GM12878 (cell line): Measurements from ENCODE around the gene TP53RK. TPM values are rescaled to one million over a fixed set of nuclear protein-coding genes. Genes with fewer than 3 reads are reported as not detected.
A peak's percentile ranks its signal among the peaks of the same experiment; 100 is the strongest.

Source experiments
- ATAC-seq: fragments of 200-7000 bp; cut with Tn5 transposase; 3 replicates; pipeline ENCODE4 v1.9.1; 2020; ENCODE audit warnings: mild to moderate bottlenecking, moderate library complexity
- BruUV-seq: library from RNA; stranded (reverse); fragments of 400-500 nt; replicated peaks from 2 replicates; lab custom pipeline; 2021; lab: Mats Ljungman, UMichigan
- CTCF ChIA-PET: fragments of 300-600 bp; sonication (Branson Sonifier 250); formaldehyde crosslinking; extraction: SDS; loops from one replicate; lab custom pipeline; 2021; ENCODE audit warnings: inconsistent platforms; lab: Yijun Ruan, JAX
- POLR2A ChIA-PET: fragments of 350-600 bp; formaldehyde crosslinking; extraction: SDS; loops from one replicate; lab custom pipeline; 2021; ENCODE audit warnings: inconsistent platforms; lab: Charles Lee
- RAD21 ChIA-PET: fragments of 300-600 bp; sonication (Branson Sonifier 250); formaldehyde crosslinking; loops from one replicate; lab custom pipeline; 2023; ENCODE audit warnings: antibody characterized with exemption; ENCODE audit not compliant: unreplicated experiment; lab: Charles Lee
- SMC1A ChIA-PET: fragments of 300-600 bp; sonication (Branson Sonifier 250); formaldehyde crosslinking; loops from one replicate; lab custom pipeline; 2023; ENCODE audit not compliant: unreplicated experiment, uncharacterized antibody; lab: Charles Lee
- DNase-seq: peaks from one replicate; pipeline ENCODE4 v3.0.0-alpha.2; 2011; ENCODE audit warnings: low read depth, low spot score
- FAIRE-seq: peaks from 3 replicates; lab custom pipeline; 2011; peaks lifted over from hg19 to GRCh38; lab: Jason Lieb, UNC
- H2AFZ ChIP-seq: 2 replicates; pipeline ENCODE4 v1.6.0; 2011; ENCODE audit warnings: low read depth, low read length, control low read depth; ENCODE audit not compliant: control insufficient read depth
- H3K27ac ChIP-seq: 2 replicates; pipeline ENCODE4 v1.5.1; 2011; ENCODE audit warnings: control low read depth; ENCODE audit not compliant: control insufficient read depth, insufficient read depth
- H3K27me3 ChIP-seq, 2 experiments: replicated peaks in 1 of 2; 2 replicates each; pipeline versions ENCODE4 v1.6.0 to v1.6.1; 2011; ENCODE audit warnings: low read length in 1 of 2; ENCODE audit not compliant: control insufficient read depth in 2 of 2, insufficient read depth in 2 of 2
- H3K36me3 ChIP-seq, 2 experiments: 2 replicates each; pipeline ENCODE4 v1.5.1; 2011; ENCODE audit warnings: low read length in 1 of 2; ENCODE audit not compliant: control insufficient read depth in 2 of 2, insufficient read depth in 2 of 2
- H3K4me1 ChIP-seq: 2 replicates; pipeline ENCODE4 v1.6.1; 2011; ENCODE audit warnings: mild to moderate bottlenecking, low read length, moderate library complexity, mixed read lengths; ENCODE audit not compliant: control insufficient read depth, insufficient read depth
- H3K4me2 ChIP-seq: 2 replicates; pipeline ENCODE4 v1.6.0; 2011; ENCODE audit warnings: control low read depth; ENCODE audit not compliant: control insufficient read depth, insufficient read depth
- H3K4me3 ChIP-seq: fragments of 200-600 bp; sonication (generic); 2 replicates; pipeline ENCODE4 v1.5.1; 2016
- H3K79me2 ChIP-seq: 2 replicates; pipeline ENCODE4 v1.6.0; 2011; ENCODE audit warnings: low read length; ENCODE audit not compliant: control insufficient read depth, insufficient read depth
- H3K9ac ChIP-seq: 2 replicates; pipeline ENCODE4 v1.8.0; 2011; ENCODE audit warnings: low read length, control low read depth, mixed read lengths; ENCODE audit not compliant: control insufficient read depth, insufficient read depth
- H3K9me3 ChIP-seq: replicated peaks from 3 replicates; pipeline ENCODE4 v1.5.1; 2011; ENCODE audit warnings: mild to moderate bottlenecking, low read length; ENCODE audit not compliant: control insufficient read depth, insufficient read depth
- H4K20me1 ChIP-seq: 2 replicates; pipeline ENCODE4 v1.6.0; 2011; ENCODE audit not compliant: control insufficient read depth, insufficient read depth
- CBX3 ChIP-seq: fragments of 200-600 bp; sonication (generic); IDR thresholded peaks from 2 replicates; pipeline ENCODE4 v1.6.1; 2016; ENCODE audit warnings: low read depth, borderline replicate concordance
- KAT2A ChIP-seq: conservative IDR thresholded peaks from 2 replicates; pipeline ENCODE4 v1.6.1; 2011; ENCODE audit warnings: low read depth, low read length; ENCODE audit not compliant: control insufficient read depth
- PML ChIP-seq: IDR thresholded peaks from 2 replicates; pipeline ENCODE4 v1.6.1; 2012; ENCODE audit warnings: low read length, inconsistent platforms
- RAD21 ChIP-seq: IDR thresholded peaks from 2 replicates; pipeline ENCODE4 v1.6.1; 2011; ENCODE audit warnings: mild to moderate bottlenecking, low read depth, low read length, moderate library complexity; ENCODE audit not compliant: insufficient read depth
- RBBP5 ChIP-seq: fragments of 200-600 bp; sonication (generic); conservative IDR thresholded peaks from 2 replicates; pipeline ENCODE4 v1.6.1; 2016
- SMC3 ChIP-seq: IDR thresholded peaks from 2 replicates; pipeline ENCODE4 v1.6.1; 2011; ENCODE audit warnings: low read length, improper control_type of control experiment, borderline replicate concordance
- STAT3 ChIP-seq: IDR thresholded peaks from 2 replicates; pipeline ENCODE4 v1.6.1; 2011; ENCODE audit warnings: low read depth, low read length, improper control_type of control experiment
- WGBS: methylation state at CpG from one replicate; pipeline ENCODE4 v1.1.6; 2016; ENCODE audit warnings: low lambda C conversion rate; ENCODE audit not compliant: insufficient replicate concordance, insufficient coverage; ENCODE audit errors: missing lambda C conversion rate; 5-methylcytosine and 5-hydroxymethylcytosine counted together
- in situ Hi-C: fragments of 300-500 bp; cut with MboI; formaldehyde crosslinking; loops from 9 replicates; pipeline ENCODE4 v1.14.3; 2018; ENCODE audit warnings: mixed read lengths
- intact Hi-C: fragments of 100-400 bp; cut with micrococcal nuclease; formaldehyde crosslinking; loops from one replicate; pipeline ENCODE4 v1.14.2; 2022; ENCODE audit not compliant: unreplicated experiment
- polyA plus RNA-seq, 11 experiments: library from polyadenylated mRNA; depleted of rRNA in 4 of 11; unstranded in 6 of 11; stranded (reverse) in 5 of 11; fragments of >200 nt; fragmentation: Nextera tagmentation in 4 of 11; fragmentation: Illumina TruSeq in 1 of 11; extraction: Ambion mirVana in 4 of 11; extraction: Trizol in 1 of 11; gene quantifications; 1 replicate in 1 of 11; 2 replicates in 10 of 11; pipeline versions ENCODE4 v1.2.1 to v1.2.3, GENCODE V29; 2011 to 2016; ENCODE audit warnings: inconsistent platforms in 2 of 11, missing spikeins in 2 of 11, low read depth in 1 of 11
- total RNA-seq, 4 experiments: library from RNA; depleted of rRNA in 3 of 4; stranded (reverse); fragments of >200 nt in 3 of 4; fragmentation: Illumina TruSeq in 1 of 4; extraction: Trizol in 1 of 4; gene quantifications; 2 replicates each; pipeline versions ENCODE4 v1.2.1 to v1.2.3, GENCODE V29; 2013 to 2021
- TF ChIP-seq, protein P1 (sequence below), 3 experiments: IDR thresholded peaks in 2 of 3; conservative IDR thresholded peaks in 1 of 3; 2 replicates each; pipeline ENCODE4 v1.5.1; 2011; ENCODE audit warnings: low read depth in 3 of 3, low read length in 3 of 3, mild to moderate bottlenecking in 3 of 3, control low read depth in 2 of 3, moderate library complexity in 2 of 3, inconsistent platforms in 1 of 3, mixed read lengths in 1 of 3; ENCODE audit not compliant: control insufficient read depth in 2 of 3, insufficient read depth in 1 of 3; ENCODE audit errors: extremely low read depth in 1 of 3

Gene TP53RK
- total and polyA plus RNA-seq, 10 of the 15 experiments (the other 5 are each of a cell fraction or from before 2014, with no cell fraction given), result 3.8 to 23.1 (median 16.1) TPM

DNA sequence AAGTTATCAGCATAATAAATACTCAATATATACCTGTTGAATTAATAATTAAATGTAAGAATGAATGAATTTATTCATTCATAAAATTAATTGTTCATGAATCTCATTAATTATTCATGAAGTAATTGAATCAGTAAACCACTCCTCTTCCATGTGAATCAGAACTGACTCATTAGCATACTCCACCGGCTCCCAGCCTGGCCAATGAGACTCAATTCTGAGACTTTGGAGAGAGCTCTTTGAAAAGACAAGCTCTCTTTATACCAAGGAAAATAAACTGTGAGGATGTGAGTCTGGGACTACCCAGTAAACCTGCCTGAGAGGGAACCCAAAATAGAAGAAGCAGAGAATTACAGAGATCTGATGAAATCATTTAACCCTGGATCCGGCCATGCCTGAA lies 11.8 kb upstream of the TP53RK start (continued):
- TF ChIP-seq CBX3, result no peak

DNA sequence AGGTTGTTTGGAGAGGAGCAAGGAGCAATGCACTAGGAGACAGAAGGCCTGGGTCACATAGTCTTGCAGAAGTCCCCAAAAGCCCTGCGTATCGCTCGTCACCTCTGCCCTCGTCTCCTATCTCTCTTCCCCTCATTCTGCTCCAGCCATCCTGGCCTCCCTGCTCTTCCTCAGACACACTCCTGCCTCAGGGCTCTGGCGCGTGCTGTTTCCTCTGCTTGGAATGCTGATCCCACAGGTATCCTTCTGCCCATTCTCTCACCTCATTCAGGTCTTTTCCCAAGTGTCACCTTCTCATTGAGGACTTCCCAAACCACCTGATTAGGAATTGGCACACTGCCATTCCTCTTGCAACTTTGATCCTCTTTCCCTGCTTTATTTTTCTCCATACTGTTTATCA lies 11.2 kb upstream of the TP53RK start:
- Histone ChIP-seq H3K36me3 (no peaks in the 10 kb centered on the region), H3K9ac (no peak overlapping the region), H2AFZ (no peak overlapping the region), H3K79me2 (no peaks in the 10 kb centered on the region), H3K4me1 (no peaks in the 10 kb centered on the region; the same call in 1 of the 2 replicates), H3K27ac (no peak overlapping the region), H3K4me2 (no peak overlapping the region), H3K27me3 (no peaks in the 10 kb centered on the region; a peak in 1 of 4 replicates), H3K9me3 (no peaks in the 10 kb centered on the region; the same call in 2 of the 3 replicates), H4K20me1 (no peaks in the 10 kb centered on the region), H3K4me3 (no peak overlapping the region)
- SMC1A ChIA-PET, result no interaction called here
- 100% methylated on average over 3 of the region's 6 CpGs for WGBS
- BruUV-seq, result no TSS peak
- intact Hi-C loops (no loop called here), in situ Hi-C loops (no loop called here)
- CTCF ChIA-PET, result no interaction called here
- no peak for DNase-seq
- FAIRE-seq, result no peak
- TF ChIP-seq STAT3 (no peak), RBBP5 (no peak)
- no peak for ATAC-seq
- RAD21 ChIA-PET, result no interaction called here
- POLR2A ChIA-PET, result no interaction called here

DNA sequence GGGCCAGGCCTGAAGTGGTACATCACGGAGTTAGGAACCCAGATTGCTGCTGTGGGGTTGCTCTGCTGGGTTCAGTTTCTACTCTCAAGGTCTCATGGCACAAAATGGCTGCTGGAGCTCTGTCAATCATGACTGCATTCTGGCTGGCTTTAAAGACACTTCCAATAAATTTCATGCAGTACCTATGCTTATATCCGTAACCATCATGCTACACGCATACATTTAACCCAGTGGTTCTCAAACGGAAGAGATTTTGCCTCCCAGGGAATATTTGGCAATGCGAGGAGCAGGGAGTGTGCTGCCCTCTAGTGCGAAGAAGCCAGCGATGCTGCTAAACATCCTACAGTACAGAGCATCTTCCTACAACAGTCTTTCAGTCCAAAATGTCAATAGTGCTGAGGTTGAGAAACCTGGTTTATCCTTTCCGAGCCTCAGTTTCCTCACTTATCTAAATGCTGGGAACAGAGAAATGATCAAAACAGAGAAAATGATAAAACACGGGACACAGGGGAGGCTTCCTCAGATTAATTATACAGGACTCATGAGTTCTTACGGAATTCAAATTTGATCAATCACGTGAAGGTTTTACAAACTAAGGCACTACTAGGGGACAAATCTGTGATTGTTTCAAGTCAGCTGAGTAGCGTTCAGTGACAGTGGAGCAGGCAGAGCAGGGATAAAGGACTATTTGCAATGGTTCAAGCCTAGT lies 10.6 kb upstream of the TP53RK start:
- Histone ChIP-seq H2AFZ (no peak overlapping the region), H3K4me1 (no peaks in the 10 kb centered on the region; the same call in 1 of the 2 replicates), H3K79me2 (no peaks in the 10 kb centered on the region), H3K27me3 (no peaks in the 10 kb centered on the region), H3K4me2 (no peak overlapping the region), H3K9me3 (no peaks in the 10 kb centered on the region; the same call in 2 of the 3 replicates), H3K4me3 (no peak overlapping the region), H3K36me3 (no peaks in the 10 kb centered on the region), H3K9ac (no peak overlapping the region), H3K27ac (no peak overlapping the region), H4K20me1 (no peaks in the 10 kb centered on the region)
- FAIRE-seq (peak; percentile 91), DNase-seq (no peak), ATAC-seq (peak; percentile 65)
- POLR2A ChIA-PET, result no interaction called here
- intact Hi-C loops (loop anchor here (1.0 kb wide), 1 partner anchor 179 kb away; no protein-coding TSS in a partner anchor), in situ Hi-C loops (no loop called here)
- SMC1A ChIA-PET, result interaction anchor here (0.7 kb wide), 1 partner anchor 13 kb away, joined by 3 read pairs; no protein-coding TSS in a partner anchor
- WGBS, result 29% methylated on average over 12 of the region's 12 CpGs
- RAD21 ChIA-PET, result no interaction called here
- no TSS peak for BruUV-seq
- TF ChIP-seq RBBP5 (no peak), PML (no peak), SMC3 (peak; percentile 35; the same call in 1 of the 2 replicates), KAT2A (no peak), RAD21 (peak; percentile 49)
- TF ChIP-seq, protein P1, sequence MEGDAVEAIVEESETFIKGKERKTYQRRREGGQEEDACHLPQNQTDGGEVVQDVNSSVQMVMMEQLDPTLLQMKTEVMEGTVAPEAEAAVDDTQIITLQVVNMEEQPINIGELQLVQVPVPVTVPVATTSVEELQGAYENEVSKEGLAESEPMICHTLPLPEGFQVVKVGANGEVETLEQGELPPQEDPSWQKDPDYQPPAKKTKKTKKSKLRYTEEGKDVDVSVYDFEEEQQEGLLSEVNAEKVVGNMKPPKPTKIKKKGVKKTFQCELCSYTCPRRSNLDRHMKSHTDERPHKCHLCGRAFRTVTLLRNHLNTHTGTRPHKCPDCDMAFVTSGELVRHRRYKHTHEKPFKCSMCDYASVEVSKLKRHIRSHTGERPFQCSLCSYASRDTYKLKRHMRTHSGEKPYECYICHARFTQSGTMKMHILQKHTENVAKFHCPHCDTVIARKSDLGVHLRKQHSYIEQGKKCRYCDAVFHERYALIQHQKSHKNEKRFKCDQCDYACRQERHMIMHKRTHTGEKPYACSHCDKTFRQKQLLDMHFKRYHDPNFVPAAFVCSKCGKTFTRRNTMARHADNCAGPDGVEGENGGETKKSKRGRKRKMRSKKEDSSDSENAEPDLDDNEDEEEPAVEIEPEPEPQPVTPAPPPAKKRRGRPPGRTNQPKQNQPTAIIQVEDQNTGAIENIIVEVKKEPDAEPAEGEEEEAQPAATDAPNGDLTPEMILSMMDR (IDR thresholded peaks at IDR 0.05 in 2 of 3, conservative IDR thresholded peaks at IDR 0.05 in 1 of 3; ENCODE audit: control insufficient read depth in 2 of 3, extremely low read depth in 1 of 3, insufficient read depth in 1 of 3, low read depth in 3 of 3, low read length in 3 of 3), result peak; percentile 33 to 56 (median 55); a peak in 5 of 6 replicates
- CTCF ChIA-PET, result interaction anchor here (0.6 to 2.0 kb wide), 3 partner anchors 12 to 17 kb away, joined by 3 to 5 read pairs (median 3); no protein-coding TSS in a partner anchor
